ENCODE measurements around the gene SF3A2. TPM values are rescaled to one million over a fixed set of nuclear protein-coding genes. Genes with fewer than 3 reads are reported as not detected.
A peak's percentile ranks its signal among the peaks of the same experiment; 100 is the strongest.

The SF3A2 gene
- total RNA-seq, 1 donor from 2014 or later = 30.0 TPM

DNA sequence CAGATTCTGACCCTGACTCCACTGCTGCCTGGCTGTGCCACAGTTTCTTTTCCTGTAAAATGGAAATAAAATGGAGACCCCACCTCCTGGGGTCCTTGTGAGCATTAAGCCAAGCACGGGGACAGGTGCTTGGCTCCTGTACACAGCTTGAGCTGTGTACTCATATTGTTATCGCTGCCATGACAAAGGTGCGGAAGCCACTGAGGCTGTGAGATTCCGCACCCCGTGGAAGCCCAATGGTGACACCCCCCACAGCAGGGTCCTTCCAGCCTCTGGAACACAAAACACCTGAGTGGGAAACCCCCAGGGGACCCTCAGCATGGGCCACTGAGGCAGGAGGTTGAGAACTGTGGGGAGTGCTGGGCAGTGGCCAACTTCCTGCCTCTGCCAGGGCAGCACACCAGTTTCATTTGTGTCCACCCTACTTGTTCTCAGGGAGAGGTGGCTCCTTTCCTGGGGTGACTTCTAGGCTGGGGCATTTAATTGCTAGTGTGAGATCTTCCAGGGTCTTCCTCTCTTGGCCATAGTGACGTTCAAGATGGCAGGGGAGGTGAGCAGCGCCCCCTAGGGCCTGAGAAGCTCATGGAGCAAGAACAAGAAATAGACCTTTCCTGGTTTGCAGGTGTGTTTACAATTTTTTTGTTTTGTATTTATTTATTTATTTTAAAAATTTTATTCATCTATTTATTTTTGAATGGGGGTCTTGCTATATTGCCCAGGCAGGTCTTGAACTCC, 25.0 kb downstream of the SF3A2 start:
- DNase-seq = no peak
- no peak for ATAC-seq (ENCODE audit: poor library complexity)
- intact Hi-C loops (cut with DNase I) = no loop called here

DNA sequence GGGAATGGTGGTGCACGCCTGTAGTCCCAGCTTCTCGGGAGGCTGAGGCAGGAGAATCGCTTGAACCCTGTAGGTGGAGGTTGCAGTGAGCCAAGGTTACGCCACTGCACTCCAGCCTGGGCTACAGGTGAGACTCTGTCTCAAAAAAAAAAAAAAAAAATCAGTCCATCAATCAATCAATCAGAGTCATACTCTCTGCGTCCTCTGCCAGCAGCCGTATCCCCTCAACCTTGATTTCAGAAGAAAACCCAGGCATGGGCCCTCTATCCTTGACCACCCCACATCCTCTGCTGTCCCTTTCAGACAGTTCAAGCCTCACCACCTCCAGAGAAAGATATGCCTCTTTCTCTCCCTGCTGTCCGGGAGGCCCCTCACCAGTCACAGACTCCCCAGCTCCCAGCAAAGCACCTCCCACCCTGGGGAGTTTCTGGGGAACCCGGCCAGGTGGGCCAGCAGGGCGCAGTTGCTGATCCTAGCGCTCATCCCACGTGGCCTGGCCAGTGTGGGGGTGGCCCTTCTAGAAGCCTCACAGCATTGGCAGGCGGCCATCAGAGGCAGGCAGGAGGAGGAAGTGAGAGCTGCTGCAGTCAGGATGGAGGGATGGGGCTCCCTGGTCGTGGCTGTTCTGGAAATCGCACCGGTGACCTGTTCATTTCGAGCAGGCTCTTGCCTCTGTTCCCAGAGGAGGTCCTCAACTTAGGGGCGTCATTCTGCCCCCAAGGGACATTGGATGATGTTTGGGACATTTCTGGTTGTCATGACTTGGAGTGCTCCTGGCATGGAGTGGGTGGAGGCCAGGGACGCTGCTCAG, 29.8 kb downstream of the SF3A2 start:
- peak; percentile 14 for ATAC-seq (ENCODE audit: poor library complexity)
- intact Hi-C loops (cut with DNase I) = no loop called here
- peak; percentile 95 for DNase-seq

DNA sequence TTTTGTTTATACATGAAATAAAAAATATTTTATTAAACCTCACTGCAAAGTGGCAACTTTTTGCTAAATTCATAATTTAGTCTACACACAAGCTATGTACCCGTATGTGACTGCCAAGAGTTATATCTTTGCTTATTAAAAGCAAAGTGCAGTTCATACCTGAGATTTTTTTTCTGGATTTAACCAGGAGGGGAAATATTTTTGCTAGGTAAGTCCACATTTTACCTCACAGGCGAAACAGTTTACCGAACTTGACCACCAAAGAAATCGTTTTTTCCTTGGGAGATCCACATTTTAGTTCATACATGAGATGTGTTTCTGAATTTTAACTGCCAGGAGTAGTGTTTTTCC, 31.8 kb downstream of the SF3A2 start:
- intact Hi-C loops (cut with DNase I) = loop anchor here (2.0 kb wide), 1 partner anchor 112 kb away; no protein-coding TSS in a partner anchor
- no peak for DNase-seq
- no peak for ATAC-seq (ENCODE audit: poor library complexity)

DNA sequence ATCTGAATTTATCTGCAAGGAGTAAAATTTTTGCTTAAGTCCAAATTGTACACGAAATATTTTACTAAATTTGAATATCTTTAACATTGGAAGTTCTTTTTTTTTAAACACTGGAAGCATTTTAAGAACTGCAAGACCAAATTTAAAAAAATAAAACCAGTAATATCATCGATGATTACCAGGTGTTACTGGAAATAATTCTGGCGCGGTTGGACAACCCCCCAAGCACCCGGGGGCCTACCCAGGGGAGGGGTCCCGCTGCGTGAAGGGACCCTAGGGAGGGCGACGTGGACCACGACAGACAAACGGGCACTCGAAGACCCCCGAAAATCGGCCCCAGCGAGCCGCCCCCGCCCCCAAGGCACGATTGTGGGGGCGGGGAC, 32.2 kb downstream of the SF3A2 start:
- intact Hi-C loops (cut with DNase I) = loop anchor here (2.0 kb wide), 1 partner anchor 112 kb away; no protein-coding TSS in a partner anchor
- no peak for DNase-seq
- no peak for ATAC-seq (ENCODE audit: poor library complexity)

DNA sequence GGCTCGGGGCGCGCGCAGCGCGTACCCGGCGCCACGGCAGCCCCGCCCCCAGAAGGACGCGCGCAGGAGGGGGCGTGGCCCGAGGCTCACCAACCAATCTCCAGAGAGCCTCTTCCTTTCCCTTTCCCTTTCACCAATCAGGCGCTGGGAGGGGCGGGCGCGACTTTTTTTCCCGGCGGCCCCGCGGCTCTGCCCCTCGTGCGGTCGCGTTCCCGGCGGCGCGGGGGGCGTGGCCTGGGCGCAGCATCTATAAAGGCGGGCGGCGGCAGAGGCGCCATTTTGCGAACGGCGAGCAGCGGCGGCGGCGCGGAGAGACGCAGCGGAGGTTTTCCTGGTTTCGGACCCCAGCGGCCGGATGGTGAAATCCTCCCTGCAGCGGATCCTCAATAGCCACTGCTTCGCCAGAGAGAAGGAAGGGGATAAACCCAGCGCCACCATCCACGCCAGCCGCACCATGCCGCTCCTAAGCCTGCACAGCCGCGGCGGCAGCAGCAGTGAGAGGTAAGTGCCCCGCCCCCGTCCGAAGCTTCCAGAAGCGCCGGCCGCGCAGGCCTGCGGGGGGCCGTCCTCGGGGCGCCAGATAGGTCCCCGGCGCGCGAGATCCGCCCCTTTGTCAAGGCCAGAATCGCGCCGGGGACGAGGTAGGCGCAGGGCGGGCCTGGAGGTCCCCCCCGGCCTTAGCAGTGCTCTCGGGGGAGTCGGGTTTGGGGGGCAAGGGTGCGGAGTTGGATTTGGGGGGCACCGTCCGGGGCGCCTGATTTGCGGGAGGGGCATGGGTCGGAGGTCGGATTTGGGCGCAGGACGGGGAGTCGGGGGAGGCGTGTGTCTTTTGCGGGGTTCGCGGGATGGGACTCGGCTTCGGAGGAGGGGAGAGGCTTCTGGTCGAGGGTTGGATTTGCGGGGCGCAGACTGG, 32.9 kb downstream of the SF3A2 start:
- peak; percentile 99 for DNase-seq
- ATAC-seq (ENCODE audit: poor library complexity) = peak; percentile 88
- intact Hi-C loops (cut with DNase I) = loop anchor here (2.0 to 5.0 kb wide), 2 partner anchors 32 to 113 kb away; partner anchors contain the start of genes PLEKHJ1 and SF3A2

DNA sequence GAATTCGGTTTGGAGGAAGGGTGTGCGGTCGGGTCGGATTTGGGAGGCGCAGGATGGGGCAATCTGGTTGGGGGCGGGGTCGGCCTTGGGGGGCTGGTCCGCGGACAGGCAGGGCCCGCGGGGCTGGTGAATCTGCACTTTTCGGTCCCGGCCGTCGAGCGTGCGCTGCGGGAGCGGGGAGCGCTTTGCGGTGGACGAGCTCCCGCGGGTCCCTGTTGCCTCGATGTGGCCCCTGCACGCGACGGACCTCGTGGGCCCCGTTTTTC, 33.5 kb downstream of the SF3A2 start:
- intact Hi-C loops (cut with DNase I) = loop anchor here (5.0 kb wide), 1 partner anchor 33 kb away; the partner anchor contains the start of genes PLEKHJ1 and SF3A2
- DNase-seq = peak; percentile 79
- ATAC-seq (ENCODE audit: poor library complexity) = peak; percentile 26

DNA sequence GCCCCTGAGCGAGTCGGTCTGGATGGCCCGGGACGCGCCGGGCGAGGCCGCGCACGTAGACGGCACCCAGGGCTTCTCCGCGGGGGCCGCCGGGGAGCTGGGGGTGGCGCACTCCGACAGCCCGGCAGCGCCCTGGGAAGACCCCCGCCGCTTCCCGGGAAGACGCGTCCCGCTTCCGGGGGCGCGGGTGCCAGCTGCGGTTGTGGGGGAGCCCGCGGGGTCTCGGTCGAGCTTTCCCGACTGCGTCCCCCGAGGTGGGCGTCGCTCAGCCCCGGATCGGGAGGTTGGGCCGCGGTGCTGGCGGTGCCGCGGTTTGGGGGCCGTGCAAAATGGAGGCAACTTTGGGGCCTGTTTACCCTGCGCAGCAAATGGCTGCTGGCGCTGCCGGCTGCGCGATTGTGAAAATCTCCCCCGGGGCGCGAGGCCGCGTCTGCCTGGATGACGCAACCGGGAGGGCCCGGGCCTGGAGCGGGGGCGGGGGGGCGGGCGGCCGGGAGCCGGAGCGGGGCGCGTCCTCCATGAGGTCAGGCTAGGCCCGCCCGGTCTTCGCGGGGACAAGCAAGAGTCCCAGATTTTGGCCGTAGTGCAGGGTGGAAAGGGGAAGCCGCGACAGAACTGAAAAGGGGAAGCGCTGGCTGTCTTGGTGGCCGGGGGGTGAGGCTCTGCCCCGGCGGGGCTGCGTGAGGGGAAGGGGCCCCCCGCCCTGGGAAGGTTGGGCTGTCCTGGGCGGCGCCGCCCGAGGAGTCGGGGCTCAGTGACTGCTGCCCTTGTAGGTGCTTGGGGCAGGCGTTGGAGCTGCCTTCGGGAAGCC, 34.0 kb downstream of the SF3A2 start:
- DNase-seq (peak; percentile 93), ATAC-seq (ENCODE audit: poor library complexity) (peak; percentile 59)
- intact Hi-C loops (cut with DNase I) = loop anchor here (5.0 kb wide), 1 partner anchor 33 kb away; the partner anchor contains the start of genes PLEKHJ1 and SF3A2

DNA sequence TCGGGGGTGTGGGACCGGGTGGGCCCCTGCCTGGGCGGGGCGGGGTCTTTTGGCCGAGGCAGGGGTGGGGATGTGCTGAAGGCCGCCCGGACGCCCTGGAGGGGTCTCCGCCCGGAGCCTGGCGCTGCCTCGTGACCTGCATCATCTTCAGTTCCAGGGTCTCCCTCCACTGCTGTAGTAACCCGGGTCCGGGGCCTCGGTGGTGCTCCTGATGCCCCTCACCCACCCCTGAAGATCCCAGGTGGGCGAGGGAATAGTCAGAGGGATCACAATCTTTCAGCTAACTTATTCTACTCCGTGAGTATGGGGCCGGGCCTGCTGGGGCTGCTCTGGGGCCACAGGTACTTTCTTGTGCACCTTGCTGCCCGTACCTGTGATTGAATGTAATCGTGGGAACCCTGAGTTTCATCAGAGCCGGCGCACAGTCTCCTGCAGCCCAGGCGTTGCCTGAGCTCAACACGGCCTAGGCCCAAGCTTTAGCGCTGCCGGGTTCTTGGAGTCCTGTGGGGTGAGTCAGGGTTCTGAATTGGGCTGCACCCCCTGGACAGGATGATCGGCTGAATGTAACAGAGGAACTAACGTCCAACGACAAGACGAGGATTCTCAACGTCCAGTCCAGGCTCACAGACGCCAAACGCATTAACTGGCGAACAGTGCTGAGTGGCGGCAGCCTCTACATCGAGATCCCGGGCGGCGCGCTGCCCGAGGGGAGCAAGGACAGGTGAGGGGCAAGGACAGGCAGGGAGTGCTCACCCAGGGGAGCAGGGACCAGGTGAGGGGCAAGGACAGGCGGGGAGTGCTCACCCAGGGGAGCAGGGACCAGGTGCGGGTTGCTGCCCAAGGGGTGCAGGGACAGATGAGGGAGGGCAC, 34.8 kb downstream of the SF3A2 start:
- ATAC-seq (ENCODE audit: poor library complexity) (no peak), DNase-seq (no peak)
- intact Hi-C loops (cut with DNase I) = loop anchor here (5.0 kb wide), 1 partner anchor 34 kb away; the partner anchor contains the start of genes PLEKHJ1 and SF3A2

DNA sequence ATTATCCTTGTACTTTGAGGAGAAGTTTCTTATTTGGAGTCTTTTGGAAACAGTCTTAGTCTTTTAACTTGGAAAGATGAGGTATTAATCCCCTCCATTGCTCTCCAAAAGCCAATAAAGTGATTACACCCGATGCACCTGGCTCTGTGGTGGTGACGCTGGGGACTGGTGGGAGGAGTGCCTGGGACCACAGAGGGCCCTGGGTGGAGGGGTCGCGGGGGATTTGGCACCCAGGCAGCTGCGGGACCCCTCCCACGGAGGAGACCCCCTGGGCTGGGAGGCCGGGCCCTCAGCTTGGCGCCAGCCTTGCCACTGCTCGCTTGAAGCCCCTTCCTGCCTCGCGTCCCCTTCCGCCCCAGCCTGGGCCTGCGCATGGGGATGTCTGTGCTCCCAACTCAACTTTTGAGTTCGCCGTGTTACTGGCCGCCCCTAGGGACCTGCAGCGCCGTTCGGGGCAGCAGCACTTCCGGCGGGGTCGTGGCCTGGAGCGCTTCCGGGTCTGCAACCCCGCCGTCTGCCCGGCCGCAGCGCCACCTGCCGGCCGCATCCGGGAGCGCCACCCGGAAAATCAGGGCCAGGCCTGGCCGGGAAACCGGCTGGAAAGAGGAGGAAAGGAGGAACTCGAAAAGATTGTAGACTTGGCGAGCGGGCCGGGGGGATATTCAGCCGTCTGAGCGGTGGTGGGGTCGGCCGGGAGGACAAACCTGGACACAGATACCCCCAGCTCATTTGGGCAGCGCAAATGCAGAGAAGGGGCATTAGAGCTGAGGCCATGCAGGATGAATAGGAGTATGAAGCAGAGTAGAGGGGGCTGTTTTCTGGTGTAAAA, 36.9 kb downstream of the SF3A2 start:
- ATAC-seq (ENCODE audit: poor library complexity) (peak; percentile 21), DNase-seq (peak; percentile 85)
- intact Hi-C loops (cut with DNase I) = loop anchor here (5.0 kb wide), 1 partner anchor 36 kb away; the partner anchor contains the start of genes PLEKHJ1 and SF3A2

DNA sequence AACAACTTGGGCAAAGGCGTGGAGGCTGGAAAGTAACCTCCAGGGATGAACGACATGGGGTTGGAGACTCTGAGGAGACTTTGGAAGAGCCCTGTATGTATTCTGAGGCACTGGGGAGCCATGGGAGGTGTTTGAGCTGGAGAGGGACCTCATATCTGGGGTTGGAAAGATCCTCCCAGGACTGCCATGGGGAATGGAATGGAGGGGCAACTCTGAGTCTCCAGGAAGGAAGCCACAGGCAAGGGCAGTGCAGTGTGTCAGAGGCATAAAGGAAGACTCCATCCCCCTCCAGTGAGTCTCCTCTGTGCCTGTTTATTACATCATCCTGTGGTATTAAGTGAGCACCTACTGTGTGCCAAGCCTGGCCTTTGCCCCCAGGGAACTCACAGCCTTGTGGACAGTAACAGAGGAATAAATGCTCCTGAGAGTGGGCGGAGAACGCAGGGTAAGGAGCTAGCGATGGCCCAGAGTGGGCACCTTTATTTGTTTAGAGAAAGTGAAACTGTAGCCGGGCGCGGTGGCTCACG, 37.6 kb downstream of the SF3A2 start:
- ATAC-seq (ENCODE audit: poor library complexity) (no peak), DNase-seq (no peak)
- intact Hi-C loops (cut with DNase I) = loop anchor here (5.0 kb wide), 1 partner anchor 37 kb away; the partner anchor contains the start of genes PLEKHJ1 and SF3A2

DNA sequence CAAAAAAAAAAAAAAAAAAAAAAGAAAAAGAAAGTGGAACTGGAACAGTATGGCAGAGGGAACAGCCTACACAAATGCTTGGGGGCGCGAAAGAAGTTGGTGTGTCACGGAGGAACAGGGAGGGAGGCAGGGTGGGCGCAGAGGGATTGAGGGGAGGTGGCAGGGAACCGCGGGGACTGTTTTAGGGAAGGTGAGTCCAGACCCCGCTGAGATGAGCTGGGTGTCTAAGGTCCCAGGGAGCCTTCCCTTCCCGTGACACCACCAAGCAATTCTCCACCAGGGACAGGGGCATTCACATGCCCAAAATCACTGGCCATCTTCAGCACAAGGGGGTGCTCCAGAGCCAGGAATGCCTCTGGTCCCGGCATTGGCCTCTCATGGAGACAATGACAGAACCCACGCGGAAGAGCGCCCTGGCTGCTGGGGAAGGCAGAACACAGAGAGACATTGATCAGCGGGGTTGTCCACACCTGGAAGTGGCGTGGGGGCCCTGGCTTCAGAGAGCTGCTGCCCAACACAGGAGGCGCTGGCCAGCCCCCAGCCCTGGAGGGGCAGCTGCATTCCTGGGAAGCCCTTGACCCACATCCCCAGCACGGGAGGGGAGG, 38.4 kb downstream of the SF3A2 start:
- DNase-seq (peak; percentile 78), ATAC-seq (ENCODE audit: poor library complexity) (peak; percentile 36)
- intact Hi-C loops (cut with DNase I) = loop anchor here (5.0 kb wide), 2 partner anchors 38 to 42 kb away; partner anchors contain the start of genes PLEKHJ1 and SF3A2

DNA sequence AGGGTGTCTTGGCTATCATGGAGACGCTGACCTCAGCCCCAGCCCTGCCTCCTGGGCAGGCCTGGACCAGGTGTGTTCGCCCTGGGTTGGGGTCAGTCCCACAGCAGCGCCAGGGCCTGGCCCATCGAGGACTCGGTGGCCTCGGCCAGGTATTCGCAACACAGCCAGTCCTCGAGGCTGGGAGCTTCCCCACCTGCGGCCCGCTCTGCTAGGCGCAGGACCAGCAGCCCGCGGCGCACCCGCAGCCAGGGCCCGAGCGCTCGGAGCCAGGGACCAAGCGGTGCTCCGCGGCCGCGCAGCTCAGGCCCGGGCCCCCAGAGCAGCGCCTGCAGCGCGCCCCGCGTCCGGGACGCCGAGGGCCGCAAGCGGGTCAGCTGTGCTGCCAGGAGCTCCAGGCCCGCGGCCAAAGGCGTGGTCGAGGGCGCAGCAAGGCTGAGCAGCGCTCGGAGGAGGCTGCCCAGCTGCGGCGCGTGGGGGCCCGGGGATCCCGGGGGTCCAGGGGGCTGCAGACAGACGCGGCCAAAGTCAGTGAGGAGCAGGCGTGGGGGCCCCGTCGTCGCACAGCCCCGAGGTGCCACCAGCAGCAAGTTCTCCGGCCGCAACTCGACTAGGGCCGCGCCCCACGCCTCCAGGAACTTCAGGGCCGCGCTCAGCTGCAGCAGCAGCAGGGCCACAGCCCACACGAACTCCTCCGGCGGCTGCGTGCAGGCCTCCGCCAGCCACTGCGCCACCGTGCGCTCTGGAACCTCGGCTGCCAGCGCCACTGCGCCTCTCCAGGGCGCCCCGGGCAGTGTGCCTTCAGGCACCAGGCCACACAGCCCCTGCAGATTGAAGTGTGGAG, 39.2 kb downstream of the SF3A2 start:
- peak; percentile 73 for DNase-seq
- peak; percentile 31 for ATAC-seq (ENCODE audit: poor library complexity)
- intact Hi-C loops (cut with DNase I) = loop anchor here (5.0 kb wide), 1 partner anchor 41 kb away; no protein-coding TSS in a partner anchor

DNA sequence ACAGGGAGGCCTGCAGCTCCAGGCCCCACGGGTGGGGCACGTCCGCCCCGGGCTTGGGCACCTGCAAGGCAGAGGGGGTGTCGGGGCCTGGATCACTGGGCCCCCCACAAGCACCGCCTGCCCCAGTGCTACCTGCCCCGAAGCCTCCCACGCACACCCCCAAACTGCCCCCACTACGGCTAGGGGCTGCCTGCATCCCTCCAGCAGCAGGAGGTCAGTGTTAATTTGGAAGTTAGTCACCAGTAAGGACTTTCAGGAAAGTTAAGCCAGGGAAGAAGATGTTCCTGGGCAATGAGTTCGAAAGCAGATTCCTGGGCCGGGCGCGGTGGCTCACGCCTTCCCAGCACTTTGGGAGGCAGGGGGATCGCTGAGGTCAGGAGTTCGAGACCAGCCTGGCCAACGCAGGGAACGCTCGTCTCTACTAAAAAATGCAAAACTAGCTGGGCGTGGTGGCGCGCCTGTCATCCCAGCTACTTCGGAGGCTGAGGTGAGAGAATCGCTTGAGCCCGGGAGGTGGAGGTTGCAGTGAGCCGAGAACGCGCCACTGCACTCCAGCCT, 39.9 kb downstream of the SF3A2 start:
- DNase-seq (no peak), ATAC-seq (ENCODE audit: poor library complexity) (no peak)
- intact Hi-C loops (cut with DNase I) = loop anchor here (5.0 kb wide), 1 partner anchor 41 kb away; no protein-coding TSS in a partner anchor

DNA sequence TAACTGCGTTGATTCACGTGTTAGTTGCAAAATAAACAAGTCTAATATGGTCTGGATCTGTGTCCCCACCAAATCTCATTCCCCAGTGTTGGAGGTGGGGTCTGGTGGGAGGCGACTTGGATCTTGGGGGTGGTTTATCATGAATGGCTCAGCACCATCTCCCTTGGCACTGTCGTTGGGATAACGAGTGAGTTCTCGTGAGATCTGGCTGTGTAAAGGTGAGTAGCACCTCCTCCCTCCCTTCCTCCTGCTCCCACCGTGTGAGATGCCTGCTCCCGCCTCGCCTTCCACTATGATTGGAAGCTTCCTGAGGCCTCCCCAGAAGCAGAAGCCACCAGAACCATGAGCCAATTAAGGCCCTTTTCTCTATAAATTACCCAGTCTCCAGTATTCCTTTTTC, 40.5 kb downstream of the SF3A2 start:
- ATAC-seq (ENCODE audit: poor library complexity) (no peak), DNase-seq (no peak)
- intact Hi-C loops (cut with DNase I) = loop anchor here (5.0 kb wide), 1 partner anchor 40 kb away; no protein-coding TSS in a partner anchor
